ENCODE results near the gene SHH.

Gene SHH

GRCh38 chr7:155790666-155791065 lies 21.6 kb downstream of the SHH start:
- peaks cover 7% of the 10 kb centered on the region for H3K4me1 ChIP-seq (ENCODE audit: control insufficient read depth, insufficient read depth, low read length)
- no peak overlapping the region for H3K4me3 ChIP-seq (ENCODE audit: low read length in 2 of 2)
- H3K9ac ChIP-seq (ENCODE audit: low read length in 2 of 2) = no peak overlapping the region
- no peak overlapping the region for H3K27ac ChIP-seq (ENCODE audit: low read length)
- peaks cover 8 to 16% of the 10 kb centered on the region in 2 donors for H3K27me3 ChIP-seq (ENCODE audit: control insufficient read depth in 1 of 2, insufficient read depth in 2 of 2, low read length in 2 of 2)
- no peaks in the 10 kb centered on the region for H3K9me3 ChIP-seq (ENCODE audit: control insufficient read depth in 2 of 2, low read length in 2 of 2)
- no peaks in the 10 kb centered on the region for H3K36me3 ChIP-seq (ENCODE audit: control insufficient read depth in 2 of 2, insufficient read depth in 2 of 2, low read length in 2 of 2)

- H3K27me3 ChIP-seq (ENCODE audit: control insufficient read depth in 1 of 2, insufficient read depth in 2 of 2, low read length in 2 of 2) = peaks cover 5 to 12% of the 10 kb centered on the region in 2 donors
- H3K36me3 ChIP-seq (ENCODE audit: control insufficient read depth in 2 of 2, insufficient read depth in 2 of 2, low read length in 2 of 2) = peaks cover 2 to 3% of the 10 kb centered on the region in 2 donors
- H3K27ac ChIP-seq (ENCODE audit: low read length) = no peak overlapping the region
- no peak overlapping the region for H3K4me3 ChIP-seq (ENCODE audit: low read length in 2 of 2)
- no peak overlapping the region for H3K9ac ChIP-seq (ENCODE audit: low read length in 2 of 2)
- H3K9me3 ChIP-seq (ENCODE audit: control insufficient read depth in 2 of 2, low read length in 2 of 2) = no peaks in the 10 kb centered on the region
- peaks cover 7% of the 10 kb centered on the region for H3K4me1 ChIP-seq (ENCODE audit: control insufficient read depth, insufficient read depth, low read length)
Measured at GRCh38 chr7:155789001-155789725, 23.1 kb downstream of the SHH start.

GRCh38 chr7:155788616-155789000 lies 23.7 kb downstream of the SHH start:
- Histone ChIP-seq H3K27me3 (ENCODE audit: control insufficient read depth in 1 of 2, insufficient read depth in 2 of 2, low read length in 2 of 2) (peaks cover 5 to 12% of the 10 kb centered on the region in 2 donors), H3K9ac (ENCODE audit: low read length in 2 of 2) (no peak overlapping the region), H3K36me3 (ENCODE audit: control insufficient read depth in 2 of 2, insufficient read depth in 2 of 2, low read length in 2 of 2) (peaks cover 4 to 5% of the 10 kb centered on the region in 2 donors), H3K9me3 (ENCODE audit: control insufficient read depth in 2 of 2, low read length in 2 of 2) (no peaks in the 10 kb centered on the region), H3K27ac (ENCODE audit: low read length) (no peak overlapping the region), H3K4me1 (ENCODE audit: control insufficient read depth, insufficient read depth, low read length) (peaks cover 7% of the 10 kb centered on the region), H3K4me3 (ENCODE audit: low read length in 2 of 2) (no peak overlapping the region)

GRCh38 chr7:155787171-155787851 lies 25.0 kb downstream of the SHH start:
- Histone ChIP-seq H3K27ac (ENCODE audit: low read length) (no peak overlapping the region), H3K9me3 (ENCODE audit: control insufficient read depth in 2 of 2, low read length in 2 of 2) (no peaks in the 10 kb centered on the region), H3K4me1 (ENCODE audit: control insufficient read depth, insufficient read depth, low read length) (peaks cover 7% of the 10 kb centered on the region), H3K36me3 (ENCODE audit: control insufficient read depth in 2 of 2, insufficient read depth in 2 of 2, low read length in 2 of 2) (peaks cover 12% of the 10 kb centered on the region in 2 donors), H3K9ac (ENCODE audit: low read length in 2 of 2) (no peak overlapping the region), H3K27me3 (ENCODE audit: control insufficient read depth in 1 of 2, insufficient read depth in 2 of 2, low read length in 2 of 2) (peaks cover 5 to 12% of the 10 kb centered on the region in 2 donors), H3K4me3 (ENCODE audit: low read length in 2 of 2) (peak overlapping the region in 1 of 2 donors; percentile 29)

GRCh38 chr7:155786491-155786890 lies 25.8 kb downstream of the SHH start:
- H3K9ac ChIP-seq (ENCODE audit: low read length in 2 of 2) = no peak overlapping the region
- H3K4me1 ChIP-seq (ENCODE audit: control insufficient read depth, insufficient read depth, low read length) = peaks cover 7% of the 10 kb centered on the region
- H3K4me3 ChIP-seq (ENCODE audit: low read length in 2 of 2) = no peak overlapping the region
- no peaks in the 10 kb centered on the region for H3K9me3 ChIP-seq (ENCODE audit: control insufficient read depth in 2 of 2, low read length in 2 of 2)
- H3K36me3 ChIP-seq (ENCODE audit: control insufficient read depth in 2 of 2, insufficient read depth in 2 of 2, low read length in 2 of 2) = peaks cover 12 to 16% of the 10 kb centered on the region in 2 donors
- H3K27me3 ChIP-seq (ENCODE audit: control insufficient read depth in 1 of 2, insufficient read depth in 2 of 2, low read length in 2 of 2) = peaks cover 5 to 12% of the 10 kb centered on the region in 2 donors
- H3K27ac ChIP-seq (ENCODE audit: low read length) = no peak overlapping the region

- no peak overlapping the region for H3K4me3 ChIP-seq (ENCODE audit: low read length in 2 of 2)
- no peaks in the 10 kb centered on the region for H3K9me3 ChIP-seq (ENCODE audit: control insufficient read depth in 2 of 2, low read length in 2 of 2)
Measured at GRCh38 chr7:155785536-155785935, 26.7 kb downstream of the SHH start.

GRCh38 chr7:155782466-155782865 lies 29.8 kb downstream of the SHH start:
- peaks cover 23 to 35% of the 10 kb centered on the region in 2 donors for H3K36me3 ChIP-seq (ENCODE audit: control insufficient read depth in 2 of 2, insufficient read depth in 2 of 2, low read length in 2 of 2)
- H3K4me1 ChIP-seq (ENCODE audit: control insufficient read depth, insufficient read depth, low read length) = peaks cover 3% of the 10 kb centered on the region
- H3K9me3 ChIP-seq (ENCODE audit: control insufficient read depth in 2 of 2, low read length in 2 of 2) = no peaks in the 10 kb centered on the region
- H3K27me3 ChIP-seq (ENCODE audit: control insufficient read depth in 1 of 2, insufficient read depth in 2 of 2, low read length in 2 of 2) = peaks cover 0 to 7% of the 10 kb centered on the region in 2 donors
- H3K4me3 ChIP-seq (ENCODE audit: low read length in 2 of 2) = no peak overlapping the region
- H3K27ac ChIP-seq (ENCODE audit: low read length) = no peak overlapping the region
- no peak overlapping the region for H3K9ac ChIP-seq (ENCODE audit: low read length in 2 of 2)

More at GRCh38 chr7:155785536-155785935, 26.7 kb downstream of the SHH start:
- Histone ChIP-seq H3K4me1 (ENCODE audit: control insufficient read depth, insufficient read depth, low read length) (peaks cover 7% of the 10 kb centered on the region), H3K27ac (ENCODE audit: low read length) (no peak overlapping the region), H3K27me3 (ENCODE audit: control insufficient read depth in 1 of 2, insufficient read depth in 2 of 2, low read length in 2 of 2) (peaks cover 3 to 12% of the 10 kb centered on the region in 2 donors), H3K9ac (ENCODE audit: low read length in 2 of 2) (no peak overlapping the region), H3K36me3 (ENCODE audit: control insufficient read depth in 2 of 2, insufficient read depth in 2 of 2, low read length in 2 of 2) (peaks cover 13 to 22% of the 10 kb centered on the region in 2 donors)

- Histone ChIP-seq H3K4me1 (ENCODE audit: control insufficient read depth, insufficient read depth, low read length) (no peaks in the 10 kb centered on the region), H3K27me3 (ENCODE audit: control insufficient read depth in 1 of 2, insufficient read depth in 2 of 2, low read length in 2 of 2) (no peaks in the 10 kb centered on the region), H3K4me3 (ENCODE audit: low read length in 2 of 2) (no peak overlapping the region), H3K9ac (ENCODE audit: low read length in 2 of 2) (no peak overlapping the region), H3K9me3 (ENCODE audit: control insufficient read depth in 2 of 2, low read length in 2 of 2) (no peaks in the 10 kb centered on the region), H3K36me3 (ENCODE audit: control insufficient read depth in 2 of 2, insufficient read depth in 2 of 2, low read length in 2 of 2) (peaks cover 27 to 43% of the 10 kb centered on the region in 2 donors), H3K27ac (ENCODE audit: low read length) (no peak overlapping the region)
Measured at GRCh38 chr7:155781433-155781832, 30.8 kb downstream of the SHH start.

GRCh38 chr7:155780884-155781283 lies 31.4 kb downstream of the SHH start:
- H3K27me3 ChIP-seq (ENCODE audit: control insufficient read depth in 1 of 2, insufficient read depth in 2 of 2, low read length in 2 of 2) = no peaks in the 10 kb centered on the region
- H3K27ac ChIP-seq (ENCODE audit: low read length) = no peak overlapping the region
- no peaks in the 10 kb centered on the region for H3K9me3 ChIP-seq (ENCODE audit: control insufficient read depth in 2 of 2, low read length in 2 of 2)
- no peak overlapping the region for H3K4me3 ChIP-seq (ENCODE audit: low read length in 2 of 2)
- H3K36me3 ChIP-seq (ENCODE audit: control insufficient read depth in 2 of 2, insufficient read depth in 2 of 2, low read length in 2 of 2) = peaks cover 33 to 49% of the 10 kb centered on the region in 2 donors
- H3K4me1 ChIP-seq (ENCODE audit: control insufficient read depth, insufficient read depth, low read length) = no peaks in the 10 kb centered on the region
- no peak overlapping the region for H3K9ac ChIP-seq (ENCODE audit: low read length in 2 of 2)

- no peaks in the 10 kb centered on the region for H3K9me3 ChIP-seq (ENCODE audit: control insufficient read depth in 2 of 2, low read length in 2 of 2)
- no peaks in the 10 kb centered on the region for H3K27me3 ChIP-seq (ENCODE audit: control insufficient read depth in 1 of 2, insufficient read depth in 2 of 2, low read length in 2 of 2)
- H3K9ac ChIP-seq (ENCODE audit: low read length in 2 of 2) = no peak overlapping the region
- H3K36me3 ChIP-seq (ENCODE audit: control insufficient read depth in 2 of 2, insufficient read depth in 2 of 2, low read length in 2 of 2) = peaks cover 41 to 63% of the 10 kb centered on the region in 2 donors
- H3K4me3 ChIP-seq (ENCODE audit: low read length in 2 of 2) = no peak overlapping the region
- no peaks in the 10 kb centered on the region for H3K4me1 ChIP-seq (ENCODE audit: control insufficient read depth, insufficient read depth, low read length)
- no peak overlapping the region for H3K27ac ChIP-seq (ENCODE audit: low read length)
Measured at GRCh38 chr7:155778349-155778748, 33.9 kb downstream of the SHH start.

GRCh38 chr7:155776606-155777005 lies 35.7 kb downstream of the SHH start:
- Histone ChIP-seq H3K36me3 (ENCODE audit: control insufficient read depth in 2 of 2, insufficient read depth in 2 of 2, low read length in 2 of 2) (peaks cover 41 to 61% of the 10 kb centered on the region in 2 donors), H3K4me3 (ENCODE audit: low read length in 2 of 2) (no peak overlapping the region), H3K27ac (ENCODE audit: low read length) (no peak overlapping the region)

More at GRCh38 chr7:155776606-155777005, 35.7 kb downstream of the SHH start:
- no peaks in the 10 kb centered on the region for H3K27me3 ChIP-seq (ENCODE audit: control insufficient read depth in 1 of 2, insufficient read depth in 2 of 2, low read length in 2 of 2)
- H3K4me1 ChIP-seq (ENCODE audit: control insufficient read depth, insufficient read depth, low read length) = no peaks in the 10 kb centered on the region
- no peaks in the 10 kb centered on the region for H3K9me3 ChIP-seq (ENCODE audit: control insufficient read depth in 2 of 2, low read length in 2 of 2)
- no peak overlapping the region for H3K9ac ChIP-seq (ENCODE audit: low read length in 2 of 2)
